Endodermal cell (in vitro differentiated cells): ENCODE data around the gene ACP2. TPM values are rescaled to one million over a fixed set of nuclear protein-coding genes. Genes with fewer than 3 reads are reported as not detected.

ENCODE experiments used
- DNase-seq: peaks from one replicate; pipeline ENCODE4 v3.0.0-alpha.2; 2017
- H3K27ac ChIP-seq: 2 replicates; pipeline ENCODE4 v1.5.1; 2013; ENCODE audit warnings: mild to moderate bottlenecking, low read depth, low read length, moderate library complexity
- H3K27me3 ChIP-seq: 2 replicates; pipeline ENCODE4 v1.6.1; 2013; ENCODE audit warnings: mild to moderate bottlenecking, low read length, moderate library complexity; ENCODE audit not compliant: insufficient read depth, control insufficient read depth, poor library complexity, severe bottlenecking
- H3K36me3 ChIP-seq: 2 replicates; pipeline ENCODE4 v1.7.0; 2013; ENCODE audit warnings: mild to moderate bottlenecking, low read length, moderate library complexity; ENCODE audit not compliant: control insufficient read depth, insufficient read depth
- H3K4me1 ChIP-seq: one replicate; pipeline ENCODE4 v1.7.0; 2013; ENCODE audit warnings: low read length; ENCODE audit not compliant: control insufficient read depth, insufficient read depth
- H3K4me3 ChIP-seq: 2 replicates; pipeline ENCODE4 v1.5.1; 2013; ENCODE audit warnings: mild to moderate bottlenecking, low read length, moderate library complexity
- H3K9ac ChIP-seq: 2 replicates; pipeline ENCODE4 v1.6.1; 2013; ENCODE audit warnings: mild to moderate bottlenecking, low read length, moderate library complexity; ENCODE audit not compliant: poor library complexity, severe bottlenecking; ENCODE audit errors: extremely low read depth
- H3K9me3 ChIP-seq: 2 replicates; pipeline ENCODE4 v1.6.1; 2013; ENCODE audit warnings: mild to moderate bottlenecking, low read length, moderate library complexity; ENCODE audit not compliant: control insufficient read depth
- H3K27ac Mint-ChIP-seq: 2 replicates; pipeline ENCODE4 v1.8.0; 2020; ENCODE audit warnings: mixed read lengths
- H3K27me3 Mint-ChIP-seq: 2 replicates; pipeline ENCODE4 v1.8.0; 2021; ENCODE audit warnings: mild to moderate bottlenecking, mixed read lengths; ENCODE audit not compliant: insufficient read depth
- H3K36me3 Mint-ChIP-seq: 2 replicates; pipeline ENCODE4 v1.8.0; 2020; ENCODE audit warnings: low read depth, mixed read lengths
- H3K4me1 Mint-ChIP-seq: 2 replicates; pipeline ENCODE4 v1.8.0; 2020; ENCODE audit warnings: mixed read lengths
- H3K4me3 Mint-ChIP-seq: 2 replicates; pipeline ENCODE4 v1.8.0; 2020; ENCODE audit warnings: mild to moderate bottlenecking, moderate library complexity, mixed read lengths
- H3K9me3 Mint-ChIP-seq: 2 replicates; pipeline ENCODE4 v1.8.0; 2020; ENCODE audit warnings: mild to moderate bottlenecking, mixed read lengths
- CTCF ChIP-seq: fragments of 200-600 bp; sonication (generic); conservative IDR thresholded peaks from 2 replicates; pipeline ENCODE4 v1.5.0; 2021; ENCODE audit warnings: antibody characterized with exemption, mild to moderate bottlenecking
- WGBS, 2 experiments: methylation state at CpG; one replicate each; pipeline versions ENCODE4 v1.1.5 to v1.1.7; 2013; ENCODE audit warnings: missing lambda C conversion rate in 2 of 2, mixed read lengths in 1 of 2; ENCODE audit not compliant: insufficient coverage in 1 of 2, insufficient read length in 1 of 2; 5-methylcytosine and 5-hydroxymethylcytosine counted together
- total RNA-seq, 2 donors: library from RNA; stranded (reverse); fragmentation: NEBNext Ultra II Directional in 1 of 2; extraction: Animal tissue kit (Norgen Biotek cat#: 25700) in 1 of 2; gene quantifications; 2 replicates in 1 of 2; 3 replicates in 1 of 2; pipeline ENCODE4 v1.2.1, GENCODE V29; 2021

ACP2 gene
- total RNA-seq, 2 donors from 2014 or later: 42.9 to 45.9 TPM

DNA sequence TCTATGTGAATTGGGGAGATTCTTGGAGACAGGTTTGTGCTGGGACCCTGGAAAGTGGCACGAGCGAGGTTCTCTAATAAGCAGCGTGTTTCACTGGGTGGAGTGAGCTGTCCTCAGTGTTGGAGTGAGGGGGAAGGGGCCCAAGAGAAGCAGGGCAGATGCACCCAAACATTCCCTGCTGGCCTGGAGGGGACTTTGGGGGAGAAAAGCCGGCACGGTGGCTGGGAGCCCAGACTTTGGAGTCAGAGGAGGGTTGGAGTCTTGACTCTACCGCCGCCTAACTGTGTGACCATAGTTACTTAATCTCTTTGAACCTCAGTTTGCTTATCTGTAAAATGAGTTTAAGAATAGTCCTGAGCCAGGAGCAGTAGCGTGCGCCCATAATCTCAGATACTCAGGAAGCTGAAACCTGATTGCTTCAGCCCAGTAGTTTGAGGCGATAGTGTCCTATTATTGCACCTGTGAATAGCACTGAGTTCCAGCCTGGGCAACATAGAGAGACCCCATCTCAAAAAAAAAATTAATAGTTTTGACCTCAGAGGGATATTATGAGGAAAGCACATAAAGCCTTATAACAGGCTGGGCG, 9.8 kb upstream of the ACP2 start:
- peak overlapping the region; percentile 12 for H3K27ac ChIP-seq

DNA sequence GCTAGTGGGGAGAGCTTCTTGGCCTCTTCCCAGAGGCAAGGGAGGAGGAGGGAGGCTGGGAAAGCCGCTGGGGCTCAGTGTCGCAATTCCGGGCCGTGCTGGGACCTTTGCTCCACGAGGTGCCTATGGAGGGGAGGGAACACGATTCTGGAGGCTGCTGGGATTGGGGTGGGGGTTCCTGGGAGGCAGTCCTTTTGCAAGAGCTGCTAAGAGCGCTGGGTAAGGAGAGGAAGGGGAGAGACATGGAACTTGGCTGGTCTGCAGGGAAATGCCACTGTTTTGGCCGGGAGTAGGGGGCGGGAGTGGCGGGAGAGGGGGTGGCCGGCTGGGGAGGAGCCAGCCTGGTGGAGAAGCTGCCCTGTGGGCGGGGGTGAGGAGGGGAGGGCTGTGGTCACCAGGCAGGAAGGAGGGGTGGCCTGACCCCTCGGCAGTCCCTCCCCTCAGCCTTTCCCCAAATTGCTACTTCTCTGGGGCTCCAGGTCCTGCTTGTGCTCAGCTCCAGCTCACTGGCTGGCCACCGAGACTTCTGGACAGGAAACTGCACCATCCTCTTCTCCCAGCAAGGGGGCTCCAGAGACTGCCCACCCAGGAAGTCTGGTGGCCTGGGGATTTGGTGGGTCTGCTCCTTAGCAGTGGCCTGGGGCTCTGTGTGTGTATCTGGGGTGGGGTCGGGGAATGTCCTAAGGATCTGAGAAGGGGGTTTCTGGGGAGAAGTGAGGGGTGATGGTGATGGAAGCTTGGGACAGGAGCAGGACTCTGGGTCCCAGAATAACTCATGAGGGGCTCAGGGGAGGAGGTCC, 9.1 kb upstream of the ACP2 start, which contains the start of gene NR1H3:
TSS of gene NR1H3 (plus strand) at position 480 of the 800 bp plus-strand sequence. CDS start 1,221 bp downstream, outside the sequence.
- H3K4me3 Mint-ChIP-seq: peak within 1 kb of the TSS; percentile 54
- H3K9ac ChIP-seq: peak within 1 kb of the TSS; percentile 15

More for the DNA sequence above, 9.8 kb upstream of the ACP2 start:
- H3K9me3 ChIP-seq: no peaks in the 10 kb centered on the region
- no peak for TF ChIP-seq CTCF
- Mint-ChIP-seq H3K36me3 (no peaks in the 10 kb centered on the region), H3K4me1 (peaks cover 20% of the 10 kb centered on the region), H3K9me3 (no peaks in the 10 kb centered on the region), H3K27ac (peak overlapping the region; percentile 76), H3K4me3 (peak overlapping the region; percentile 54), H3K27me3 (no peaks in the 10 kb centered on the region)
- no peak overlapping the region for H3K4me3 ChIP-seq
- DNase-seq: no peak
- no peaks in the 10 kb centered on the region for H3K27me3 ChIP-seq
- no peak overlapping the region for H3K9ac ChIP-seq
- no peaks in the 10 kb centered on the region for H3K4me1 ChIP-seq
- 92 to 96% methylated on average over 9 to 11 of the region's 11 CpGs for WGBS, 2 experiments
- no peaks in the 10 kb centered on the region for H3K36me3 ChIP-seq

GRCh38 chr11:47257177-47257516, 8.5 kb upstream of the ACP2 start:
- Histone ChIP-seq H3K27ac (peak overlapping the region; percentile 76), H3K4me1 (no peaks in the 10 kb centered on the region), H3K9me3 (no peaks in the 10 kb centered on the region), H3K9ac (peak overlapping the region; percentile 15), H3K4me3 (peak overlapping the region; percentile 62), H3K36me3 (no peaks in the 10 kb centered on the region), H3K27me3 (no peaks in the 10 kb centered on the region)
- Mint-ChIP-seq H3K27me3 (no peaks in the 10 kb centered on the region), H3K36me3 (no peaks in the 10 kb centered on the region), H3K27ac (peak overlapping the region; percentile 94), H3K9me3 (no peaks in the 10 kb centered on the region), H3K4me1 (peaks cover 24% of the 10 kb centered on the region), H3K4me3 (peak overlapping the region; percentile 54)
- no peak for TF ChIP-seq CTCF
- DNase-seq: no peak
- 77 to 78% methylated on average over 1 to 2 of the region's 2 CpGs for WGBS, 2 experiments

More for the DNA sequence above, 9.1 kb upstream of the ACP2 start, which contains the start of gene NR1H3:
- H3K27ac ChIP-seq: peak within 1 kb of the TSS; percentile 76
- peak; percentile 76 for TF ChIP-seq CTCF
- H3K4me1 ChIP-seq: no peaks in the 10 kb centered on the region
- peak within 1 kb of the TSS; percentile 62 for H3K4me3 ChIP-seq
- peak; percentile 94 for DNase-seq
- Mint-ChIP-seq H3K36me3 (no peaks in the 10 kb centered on the region), H3K9me3 (no peaks in the 10 kb centered on the region), H3K27ac (peak within 1 kb of the TSS; percentile 94), H3K4me1 (peaks cover 24% of the 10 kb centered on the region), H3K27me3 (no peaks in the 10 kb centered on the region)
- WGBS, 2 experiments: 23 to 75% methylated on average over 1 to 15 of the region's 15 CpGs
- no peaks in the 10 kb centered on the region for H3K9me3 ChIP-seq
- no peaks in the 10 kb centered on the region for H3K27me3 ChIP-seq
- no peaks in the 10 kb centered on the region for H3K36me3 ChIP-seq
